ENCODE measurements around the gene PACS1. TPM values are rescaled to one million over a fixed set of nuclear protein-coding genes. Genes with fewer than 3 reads are reported as not detected.
A peak's percentile ranks its signal among the peaks of the same experiment; 100 is the strongest.

PACS1 gene
- total RNA-seq, 1 experiment from 2014 or later = 100 TPM

GRCh38 chr11:66286699-66287098, 216.6 kb downstream of the PACS1 start:
- CTCF ChIA-PET = interaction anchor here (0.6 kb wide), 1 partner anchor 19 kb away, joined by 3 read pairs; no protein-coding TSS in a partner anchor
- no peak for TF ChIP-seq EZH2 (IDR thresholded peaks at IDR 0.05; ENCODE audit: low read depth)
- TF ChIP-seq, protein P1, sequence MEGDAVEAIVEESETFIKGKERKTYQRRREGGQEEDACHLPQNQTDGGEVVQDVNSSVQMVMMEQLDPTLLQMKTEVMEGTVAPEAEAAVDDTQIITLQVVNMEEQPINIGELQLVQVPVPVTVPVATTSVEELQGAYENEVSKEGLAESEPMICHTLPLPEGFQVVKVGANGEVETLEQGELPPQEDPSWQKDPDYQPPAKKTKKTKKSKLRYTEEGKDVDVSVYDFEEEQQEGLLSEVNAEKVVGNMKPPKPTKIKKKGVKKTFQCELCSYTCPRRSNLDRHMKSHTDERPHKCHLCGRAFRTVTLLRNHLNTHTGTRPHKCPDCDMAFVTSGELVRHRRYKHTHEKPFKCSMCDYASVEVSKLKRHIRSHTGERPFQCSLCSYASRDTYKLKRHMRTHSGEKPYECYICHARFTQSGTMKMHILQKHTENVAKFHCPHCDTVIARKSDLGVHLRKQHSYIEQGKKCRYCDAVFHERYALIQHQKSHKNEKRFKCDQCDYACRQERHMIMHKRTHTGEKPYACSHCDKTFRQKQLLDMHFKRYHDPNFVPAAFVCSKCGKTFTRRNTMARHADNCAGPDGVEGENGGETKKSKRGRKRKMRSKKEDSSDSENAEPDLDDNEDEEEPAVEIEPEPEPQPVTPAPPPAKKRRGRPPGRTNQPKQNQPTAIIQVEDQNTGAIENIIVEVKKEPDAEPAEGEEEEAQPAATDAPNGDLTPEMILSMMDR (conservative IDR thresholded peaks at IDR 0.05) = no peak
- peaks cover 24% of the 10 kb centered on the region for H3K79me2 ChIP-seq (ENCODE audit: low read depth)
- BruUV-seq (replicated peaks) = no TSS peak
- no peak overlapping the region for H3K4me2 ChIP-seq
- POLR2A ChIA-PET (ENCODE audit: unreplicated experiment) = interaction anchor here (0.7 kb wide), 1 partner anchor 17 kb away, joined by 3 read pairs; no protein-coding TSS in a partner anchor
- H3K27me3 ChIP-seq (ENCODE audit: insufficient read depth, low read depth) = no peaks in the 10 kb centered on the region
- no peak for DNase-seq
- H3K36me3 ChIP-seq (ENCODE audit: low read depth) = no peaks in the 10 kb centered on the region; the same call in 1 of the 2 replicates
- no peak overlapping the region for H3K4me3 ChIP-seq
- H3K9me3 ChIP-seq (ENCODE audit: insufficient read depth, low read depth) = no peaks in the 10 kb centered on the region
- no peak overlapping the region for H2AFZ ChIP-seq
- H3K27ac ChIP-seq = no peak overlapping the region
- peaks cover 34% of the 10 kb centered on the region for H3F3A ChIP-seq (ENCODE audit: insufficient read depth, low read depth)
- intact Hi-C loops (cut with micrococcal nuclease; ENCODE audit: unreplicated experiment) = no loop called here
- H3K4me1 ChIP-seq (replicated peaks; ENCODE audit: insufficient read depth) = peaks cover 19% of the 10 kb centered on the region
- H3K9me2 ChIP-seq (ENCODE audit: insufficient read depth) = no peaks in the 10 kb centered on the region
- H4K20me1 ChIP-seq (ENCODE audit: insufficient read depth) = peaks cover 25% of the 10 kb centered on the region

DNA sequence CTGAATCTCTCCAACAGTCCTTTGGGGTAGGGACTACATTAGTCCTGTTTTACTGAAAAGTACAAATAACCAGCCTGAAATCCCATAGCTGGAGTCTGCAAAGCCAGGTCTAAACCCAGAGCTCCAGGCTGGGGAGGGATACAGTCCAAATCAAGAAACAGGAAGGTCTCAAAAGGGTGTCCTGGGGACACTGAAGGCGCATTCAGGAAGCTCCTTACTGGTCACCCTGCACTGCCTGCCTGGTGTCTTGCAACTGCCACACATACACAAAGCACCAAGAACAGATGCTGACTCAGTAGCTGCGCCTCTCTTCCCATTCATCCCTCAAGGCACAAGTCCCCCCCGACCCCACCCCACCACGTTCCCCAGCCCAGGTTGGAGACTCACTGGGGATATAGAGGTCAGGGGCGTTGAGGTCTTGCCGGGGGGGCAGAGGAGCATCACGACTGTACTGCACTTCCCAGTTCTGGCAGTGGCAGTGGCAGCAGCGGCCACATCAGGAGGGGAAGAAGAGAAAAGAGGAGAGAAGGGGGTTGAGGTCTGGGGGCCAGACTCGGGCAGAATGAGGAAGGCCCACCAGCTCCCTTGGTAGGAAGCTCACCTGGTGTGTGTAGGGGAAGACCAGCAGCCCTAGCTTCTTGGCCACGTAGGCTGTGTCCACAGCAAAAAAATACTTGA, 217.3 kb downstream of the PACS1 start:
- TF ChIP-seq EZH2 (IDR thresholded peaks at IDR 0.05; ENCODE audit: low read depth) = no peak
- TF ChIP-seq, protein P1 (conservative IDR thresholded peaks at IDR 0.05) = no peak
- no peaks in the 10 kb centered on the region for H3K9me3 ChIP-seq (ENCODE audit: insufficient read depth, low read depth)
- peaks cover 19% of the 10 kb centered on the region for H3K4me1 ChIP-seq (replicated peaks; ENCODE audit: insufficient read depth)
- DNase-seq = no peak
- peak overlapping the region; percentile 90 for H3K4me2 ChIP-seq
- H3K27me3 ChIP-seq (ENCODE audit: insufficient read depth, low read depth) = no peaks in the 10 kb centered on the region
- H3K36me3 ChIP-seq (ENCODE audit: low read depth) = no peaks in the 10 kb centered on the region; the same call in 1 of the 2 replicates
- peaks cover 24% of the 10 kb centered on the region for H3K79me2 ChIP-seq (ENCODE audit: low read depth)
- peaks cover 21% of the 10 kb centered on the region for H4K20me1 ChIP-seq (ENCODE audit: insufficient read depth)
- intact Hi-C loops (cut with micrococcal nuclease; ENCODE audit: unreplicated experiment) = no loop called here
- POLR2A ChIA-PET (ENCODE audit: unreplicated experiment) = no interaction called here
- H3K27ac ChIP-seq = no peak overlapping the region
- H3K9me2 ChIP-seq (ENCODE audit: insufficient read depth) = no peaks in the 10 kb centered on the region
- peak overlapping the region; percentile 96; the same call in 1 of the 2 replicates for H3K4me3 ChIP-seq
- H2AFZ ChIP-seq = no peak overlapping the region
- CTCF ChIA-PET = interaction anchor here (0.7 kb wide), 1 partner anchor 127 kb away, joined by 19 read pairs; no protein-coding TSS in a partner anchor
- no TSS peak for BruUV-seq (replicated peaks)
- H3F3A ChIP-seq (ENCODE audit: insufficient read depth, low read depth) = peaks cover 30% of the 10 kb centered on the region

DNA sequence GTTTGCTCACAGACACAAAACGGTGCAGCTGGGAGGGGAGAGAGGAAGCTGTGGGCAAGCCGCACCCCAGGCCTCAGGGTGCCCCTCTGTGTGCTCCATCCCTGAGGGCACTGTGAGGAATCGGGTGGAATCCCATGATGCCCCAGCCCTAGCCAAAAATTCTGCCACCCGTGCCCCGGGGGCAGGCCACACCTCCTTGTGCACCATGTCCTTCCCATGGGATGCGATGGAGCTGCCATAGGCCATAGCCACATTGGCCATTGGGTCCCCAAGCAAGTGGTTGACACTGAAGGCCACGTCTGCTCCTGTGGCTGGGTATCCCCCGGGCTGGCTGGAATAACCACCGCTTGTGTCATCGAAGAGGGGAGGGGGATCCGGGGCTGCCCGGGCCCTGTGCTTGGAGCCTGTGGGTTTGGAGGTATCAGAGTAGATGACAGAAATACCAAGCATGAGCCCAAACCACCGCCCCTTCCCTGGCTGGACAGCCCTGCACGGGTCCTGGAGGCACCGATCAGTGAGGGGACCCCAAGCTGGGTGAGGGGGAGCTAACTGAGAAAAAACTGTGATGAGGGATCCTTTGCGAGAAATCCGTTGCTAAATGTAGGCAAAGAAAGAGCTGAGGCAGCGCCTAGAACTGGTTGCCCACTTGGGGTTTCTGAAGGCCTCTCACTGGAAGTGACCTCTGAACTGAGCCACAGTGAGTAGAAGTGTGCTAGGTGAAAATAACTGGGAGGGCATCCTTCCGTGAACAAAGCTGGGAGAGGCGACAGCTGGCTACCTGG, 218.0 kb downstream of the PACS1 start:
- Histone ChIP-seq H2AFZ (peak overlapping the region; percentile 81; the same call in 1 of the 2 replicates), H3K27ac (peak overlapping the region; percentile 59), H3K4me2 (peak overlapping the region; percentile 90), H3K4me3 (peak overlapping the region; percentile 96), H3K4me1 (replicated peaks; ENCODE audit: insufficient read depth) (peaks cover 19% of the 10 kb centered on the region), H3K27me3 (ENCODE audit: insufficient read depth, low read depth) (no peaks in the 10 kb centered on the region), H3K36me3 (ENCODE audit: low read depth) (no peaks in the 10 kb centered on the region; the same call in 1 of the 2 replicates), H4K20me1 (ENCODE audit: insufficient read depth) (peaks cover 16% of the 10 kb centered on the region), H3K9me3 (ENCODE audit: insufficient read depth, low read depth) (no peaks in the 10 kb centered on the region), H3K9me2 (ENCODE audit: insufficient read depth) (no peaks in the 10 kb centered on the region), H3F3A (ENCODE audit: insufficient read depth, low read depth) (peaks cover 25% of the 10 kb centered on the region), H3K79me2 (ENCODE audit: low read depth) (peaks cover 24% of the 10 kb centered on the region)
- BruUV-seq (replicated peaks) = TSS peak; percentile 42
- no peak for TF ChIP-seq EZH2 (IDR thresholded peaks at IDR 0.05; ENCODE audit: low read depth)
- TF ChIP-seq, protein P1 (conservative IDR thresholded peaks at IDR 0.05) = no peak
- ChIA-PET POLR2A (ENCODE audit: unreplicated experiment) (interaction anchor here (1.6 kb wide), 1 partner anchor 25 kb away, joined by 8 read pairs; no protein-coding TSS in a partner anchor), CTCF (interaction anchor here (0.7 to 3.0 kb wide), 2 partner anchors 24 to 127 kb away, joined by 13 to 19 read pairs; no protein-coding TSS in a partner anchor)
- DNase-seq = peak in 1 of 2 experiments; percentile 43
- intact Hi-C loops (cut with micrococcal nuclease; ENCODE audit: unreplicated experiment) = no loop called here
